GM19193 (cell line): ENCODE results near the gene NEU4.
A peak's percentile ranks its signal among the peaks of the same experiment; 100 is the strongest.

ENCODE experiments used
- POLR2A ChIP-seq: IDR thresholded peaks from 4 replicates; pipeline ENCODE4 v1.6.1; 2011; ENCODE audit not compliant: insufficient read depth, insufficient read length; ENCODE audit errors: extremely low read depth

NEU4 gene

GRCh38 chr2:241795021-241795999 is 13.7 kb upstream of the NEU4 start:
- TF ChIP-seq POLR2A: no peak

GRCh38 chr2:241796209-241796608 is 12.8 kb upstream of the NEU4 start:
- no peak for TF ChIP-seq POLR2A

GRCh38 chr2:241796610-241797138 is 12.3 kb upstream of the NEU4 start:
- no peak for TF ChIP-seq POLR2A

GRCh38 chr2:241797441-241798080 is 11.4 kb upstream of the NEU4 start:
- TF ChIP-seq POLR2A: no peak

GRCh38 chr2:241798081-241798630 is 10.8 kb upstream of the NEU4 start:
- no peak for TF ChIP-seq POLR2A

- no peak for TF ChIP-seq POLR2A
Measured at GRCh38 chr2:241798631-241799521, 10.1 kb upstream of the NEU4 start.

GRCh38 chr2:241799522-241800197 is 9.3 kb upstream of the NEU4 start:
- TF ChIP-seq POLR2A: no peak

- TF ChIP-seq POLR2A: no peak
Measured at GRCh38 chr2:241801611-241802420, 7.2 kb upstream of the NEU4 start.

GRCh38 chr2:241802421-241803318 is 6.3 kb upstream of the NEU4 start:
- TF ChIP-seq POLR2A: no peak

GRCh38 chr2:241803387-241804325 is 5.3 kb upstream of the NEU4 start:
- peak; percentile 31 for TF ChIP-seq POLR2A
